Upper lobe of left lung (tissue), 6 donors: ENCODE data around the gene PPP1CC. TPM values are rescaled to one million over a fixed set of nuclear protein-coding genes. Genes with fewer than 3 reads are reported as not detected.

Experiments used
- ATAC-seq, 2 donors: fragments of 200-7000 bp; cut with Tn5 transposase; one replicate each; pipeline ENCODE4 v1.9.1; 2022; ENCODE audit warnings: mild to moderate bottlenecking in 2 of 2, moderate library complexity in 2 of 2; ENCODE audit not compliant: low FRiP score in 2 of 2
- DNase-seq, 2 donors: peaks; one replicate each; pipeline ENCODE4 v3.0.0-alpha.2; 2019 to 2020
- H3K27ac ChIP-seq, 4 donors: fragments of 200-600 bp; sonication (generic); one replicate each; pipeline ENCODE4 v1.5.1; 2016 to 2019
- H3K27me3 ChIP-seq, 4 donors: fragments of 200-600 bp; sonication (generic); one replicate each; pipeline ENCODE4 v1.5.1; 2017 to 2019
- H3K36me3 ChIP-seq, 4 donors: fragments of 200-600 bp; sonication (generic); one replicate each; pipeline ENCODE4 v1.5.1; 2016 to 2019
- H3K4me1 ChIP-seq, 4 donors: fragments of 200-600 bp; sonication (generic); one replicate each; pipeline ENCODE4 v1.5.1; 2018 to 2019
- H3K4me3 ChIP-seq, 4 donors: fragments of 200-600 bp; sonication (generic); one replicate each; pipeline ENCODE4 v1.5.1; 2017 to 2019; ENCODE audit warnings: mild to moderate bottlenecking in 2 of 4, moderate library complexity in 1 of 4
- H3K9me3 ChIP-seq, 4 donors: fragments of 200-600 bp; sonication (generic); one replicate each; pipeline ENCODE4 v1.5.1; 2018 to 2019
- CTCF ChIP-seq, 6 experiments: fragments of 450-650 bp in 4 of 6; fragments of 200-600 bp in 2 of 6; sonication (generic) in 2 of 6; IDR thresholded peaks; one replicate each; pipeline ENCODE4 v1.5.1; 2016 to 2019; ENCODE audit warnings: antibody characterized with exemption in 6 of 6
- EP300 ChIP-seq, 4 donors: sonication (generic); formaldehyde crosslinking; IDR thresholded peaks; one replicate each; pipeline ENCODE4 v1.5.1; 2017; ENCODE audit warnings: antibody characterized with exemption in 4 of 4, control low read depth in 2 of 4
- POLR2A ChIP-seq, 4 donors: fragments of 450-650 bp; IDR thresholded peaks; one replicate each; pipeline ENCODE4 v1.5.1; 2016 to 2017; ENCODE audit warnings: antibody characterized with exemption in 4 of 4, mild to moderate bottlenecking in 2 of 4
- POLR2AphosphoS5 ChIP-seq, 2 donors: sonication (generic); formaldehyde crosslinking; IDR thresholded peaks; one replicate each; pipeline ENCODE4 v1.5.1; 2017; ENCODE audit warnings: antibody characterized with exemption in 2 of 2
- whole genome bisulfite sequencing, 2 donors: methylation state at CpG; one replicate each; pipeline ENCODE4 v1.1.5; 2017 to 2018; 5-methylcytosine and 5-hydroxymethylcytosine counted together
- total RNA-seq, 6 donors: library from RNA; depleted of rRNA in 4 of 6; stranded (reverse); fragments of >200 nt in 4 of 6; gene quantifications; one replicate each; pipeline versions ENCODE4 v1.1.0 to v1.2.1, GENCODE V29; 2016 to 2021
- donor health status: DM: no; HTN: no; CAD: no; lungs with moderate emphysema.
- donor health status: DM: no; HTN: yes; CAD: no; lungs with severe emphysema.

Gene PPP1CC
- total RNA-seq, 6 donors from 2014 or later = 26.0 to 114 (median 85.4) TPM

- Histone ChIP-seq H3K36me3 (no peaks in the 10 kb centered on the region), H3K9me3 (no peaks in the 10 kb centered on the region)
- 84 to 93% methylated on average over 6 to 7 of the region's 7 CpGs for WGBS, 2 donors
Observed at GRCh38 chr12:110785240-110785639, 42.5 kb upstream of the PPP1CC start.

GRCh38 chr12:110782922-110783321 is 40.2 kb upstream of the PPP1CC start:
- Histone ChIP-seq H3K27ac (no peak overlapping the region), H3K4me1 (no peaks in the 10 kb centered on the region), H3K27me3 (no peaks in the 10 kb centered on the region), H3K36me3 (no peaks in the 10 kb centered on the region), H3K9me3 (no peaks in the 10 kb centered on the region), H3K4me3 (no peak overlapping the region)
- no peak for TF ChIP-seq CTCF (IDR thresholded peaks at IDR 0.05)
- no peak for TF ChIP-seq POLR2AphosphoS5 (IDR thresholded peaks at IDR 0.05)
- no peak for TF ChIP-seq EP300 (IDR thresholded peaks at IDR 0.05)
- TF ChIP-seq POLR2A (IDR thresholded peaks at IDR 0.05) = no peak
- WGBS, 2 donors = 88 to 90% methylated on average over 8 of the region's 8 CpGs
- ATAC-seq = no peak
- no peak for DNase-seq

More at GRCh38 chr12:110785240-110785639, 42.5 kb upstream of the PPP1CC start:
- TF ChIP-seq POLR2AphosphoS5 (IDR thresholded peaks at IDR 0.05) (no peak), EP300 (IDR thresholded peaks at IDR 0.05) (no peak), POLR2A (IDR thresholded peaks at IDR 0.05) (no peak), CTCF (IDR thresholded peaks at IDR 0.05) (no peak)
- no peak overlapping the region for H3K4me3 ChIP-seq
- H3K4me1 ChIP-seq = no peaks in the 10 kb centered on the region
- no peak for ATAC-seq
- no peak for DNase-seq
- no peaks in the 10 kb centered on the region for H3K27me3 ChIP-seq
- no peak overlapping the region for H3K27ac ChIP-seq

- no peak overlapping the region for H3K27ac ChIP-seq
- H3K4me3 ChIP-seq = no peak overlapping the region
- no peaks in the 10 kb centered on the region for H3K4me1 ChIP-seq
- no peaks in the 10 kb centered on the region for H3K36me3 ChIP-seq
- H3K9me3 ChIP-seq = no peaks in the 10 kb centered on the region
- no peak for ATAC-seq
- no peak for TF ChIP-seq POLR2AphosphoS5 (IDR thresholded peaks at IDR 0.05)
- TF ChIP-seq EP300 (IDR thresholded peaks at IDR 0.05) = no peak
- no peaks in the 10 kb centered on the region for H3K27me3 ChIP-seq
- WGBS, 2 donors = 57 to 58% methylated on average over 4 of the region's 4 CpGs
- no peak for DNase-seq
Observed at GRCh38 chr12:110782094-110782493, 39.4 kb upstream of the PPP1CC start.

- TF ChIP-seq POLR2A (IDR thresholded peaks at IDR 0.05) (no peak), EP300 (IDR thresholded peaks at IDR 0.05) (no peak)
- DNase-seq (no peak), ATAC-seq (no peak)
- Histone ChIP-seq H3K4me1 (no peaks in the 10 kb centered on the region), H3K36me3 (no peaks in the 10 kb centered on the region), H3K4me3 (no peak overlapping the region), H3K27me3 (no peaks in the 10 kb centered on the region), H3K9me3 (no peaks in the 10 kb centered on the region), H3K27ac (no peak overlapping the region)
- 59 to 65% methylated on average over 4 of the region's 4 CpGs for WGBS, 2 donors
Observed at GRCh38 chr12:110780448-110780847, 37.8 kb upstream of the PPP1CC start.

- WGBS, 2 donors = 50 to 55% methylated on average over 7 of the region's 7 CpGs
- Histone ChIP-seq H3K4me3 (no peak overlapping the region), H3K27me3 (no peaks in the 10 kb centered on the region), H3K9me3 (no peaks in the 10 kb centered on the region), H3K4me1 (no peaks in the 10 kb centered on the region), H3K36me3 (no peaks in the 10 kb centered on the region), H3K27ac (no peak overlapping the region)
- no peak for TF ChIP-seq POLR2AphosphoS5 (IDR thresholded peaks at IDR 0.05)
- DNase-seq (no peak), ATAC-seq (no peak)
Observed at GRCh38 chr12:110778833-110779577, 36.3 kb upstream of the PPP1CC start.

- Histone ChIP-seq H3K4me1 (no peaks in the 10 kb centered on the region), H3K4me3 (no peak overlapping the region), H3K27me3 (no peaks in the 10 kb centered on the region), H3K36me3 (no peaks in the 10 kb centered on the region), H3K9me3 (no peaks in the 10 kb centered on the region), H3K27ac (no peak overlapping the region)
- WGBS, 2 donors = 66 to 72% methylated on average over 4 of the region's 4 CpGs
- TF ChIP-seq CTCF (IDR thresholded peaks at IDR 0.05) (no peak), POLR2A (IDR thresholded peaks at IDR 0.05) (no peak), POLR2AphosphoS5 (IDR thresholded peaks at IDR 0.05) (no peak), EP300 (IDR thresholded peaks at IDR 0.05) (no peak)
- DNase-seq = no peak
- no peak for ATAC-seq
Observed at GRCh38 chr12:110776410-110776809, 33.7 kb upstream of the PPP1CC start.
